Epidermal melanocyte (primary cell): Measurements from ENCODE around the gene TDRD7.

Experiments
- DNase-seq: peaks from one replicate; pipeline ENCODE4 v3.0.0; 2011; ENCODE audit warnings: low spot score; ENCODE audit not compliant: insufficient read length

TDRD7 gene

GRCh38 chr9:97387936-97388684 lies 23.8 kb upstream of the TDRD7 start:
- no peak for DNase-seq

GRCh38 chr9:97388721-97389238 lies 23.1 kb upstream of the TDRD7 start:
- no peak for DNase-seq

- no peak for DNase-seq
Observed at GRCh38 chr9:97389249-97389648, 22.6 kb upstream of the TDRD7 start.

DNA sequence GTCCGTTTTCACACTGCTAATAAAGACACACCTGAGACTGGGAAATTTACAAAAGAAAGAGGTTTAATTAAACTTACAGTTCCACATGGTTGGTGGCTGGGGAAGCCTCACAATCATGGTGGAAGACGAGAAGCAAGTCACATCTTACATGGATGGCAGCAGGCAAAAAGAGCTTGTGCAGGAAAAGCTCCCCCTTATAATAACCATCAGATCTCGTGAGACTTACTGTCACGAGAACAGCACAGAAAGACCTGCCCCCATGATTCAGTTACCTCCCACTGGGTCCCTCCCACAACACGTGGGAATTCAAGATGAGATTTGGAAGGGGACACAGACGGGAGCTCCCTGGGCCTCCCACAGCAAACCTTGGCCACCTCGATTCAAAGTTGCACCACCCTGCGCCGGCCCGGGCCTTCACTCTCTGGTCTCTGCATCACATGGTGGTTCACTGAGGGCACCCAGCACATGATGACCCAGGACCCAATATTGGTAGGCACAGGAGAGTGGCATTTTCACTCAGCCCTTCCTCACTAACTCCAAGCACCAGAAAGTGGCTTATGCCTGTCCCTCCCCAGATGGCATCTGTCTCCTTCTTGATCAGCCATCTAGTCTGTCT lies 21.0 kb upstream of the TDRD7 start:
- DNase-seq: no peak

- no peak for DNase-seq
Observed at GRCh38 chr9:97394881-97395280, 17.0 kb upstream of the TDRD7 start.

DNA sequence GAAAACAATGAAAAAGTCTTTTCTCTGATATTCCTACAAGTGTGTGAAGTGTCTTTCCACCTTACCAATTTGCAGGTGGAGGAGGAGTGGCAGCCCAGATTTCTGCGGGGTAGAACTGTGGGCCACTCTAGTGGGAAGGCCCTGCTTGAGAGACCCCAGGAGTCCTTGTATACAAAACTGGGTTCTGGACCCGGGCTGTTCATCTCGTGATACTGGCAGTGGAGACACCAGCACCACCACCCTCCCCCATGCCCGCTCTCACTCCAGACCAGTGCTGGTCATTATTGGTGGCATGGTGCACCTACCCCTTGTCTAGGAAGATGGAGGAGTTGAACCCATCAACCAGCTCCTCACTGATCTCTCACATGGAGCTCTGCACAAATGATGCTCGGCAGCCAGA lies 16.2 kb upstream of the TDRD7 start:
- DNase-seq: no peak

DNA sequence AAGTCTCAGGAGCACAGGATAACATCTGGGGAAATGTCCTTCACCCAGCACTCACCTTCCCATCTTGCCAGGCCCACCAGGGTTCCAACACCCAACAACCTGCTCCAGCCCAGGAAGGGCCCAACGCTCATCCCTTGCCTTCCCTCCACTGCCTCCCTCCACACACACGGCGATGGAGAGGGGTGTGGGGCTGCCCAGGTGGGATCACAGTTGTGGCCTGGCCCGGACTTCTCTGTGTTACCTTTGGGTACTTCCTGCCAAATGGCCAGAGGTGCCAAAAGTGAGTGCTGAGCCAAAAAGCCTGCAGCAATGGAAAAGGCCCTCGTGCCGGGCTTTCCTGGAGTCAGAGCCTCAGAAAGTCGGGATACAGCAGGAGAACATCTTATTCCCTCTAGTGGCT lies 15.6 kb upstream of the TDRD7 start:
- DNase-seq: no peak

DNA sequence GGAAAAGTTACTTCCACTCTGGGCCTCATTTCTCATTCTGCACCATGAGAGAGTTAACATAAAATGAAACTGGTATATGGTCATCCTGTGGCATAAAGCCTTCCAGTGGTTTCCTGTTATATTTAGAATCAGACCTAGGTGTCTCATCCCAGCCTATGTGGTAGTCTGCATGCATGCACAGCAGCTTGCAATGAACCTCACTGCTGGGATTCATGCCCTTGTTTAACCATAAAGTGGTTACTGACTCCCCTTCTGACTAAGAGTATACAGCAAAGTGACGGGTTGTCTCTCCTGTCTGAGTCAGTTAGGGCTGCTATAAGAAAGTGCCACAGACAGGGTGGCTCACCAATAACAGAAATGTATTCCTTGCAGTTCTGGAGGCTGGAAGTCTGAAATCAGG lies 14.7 kb upstream of the TDRD7 start:
- DNase-seq: no peak

DNA sequence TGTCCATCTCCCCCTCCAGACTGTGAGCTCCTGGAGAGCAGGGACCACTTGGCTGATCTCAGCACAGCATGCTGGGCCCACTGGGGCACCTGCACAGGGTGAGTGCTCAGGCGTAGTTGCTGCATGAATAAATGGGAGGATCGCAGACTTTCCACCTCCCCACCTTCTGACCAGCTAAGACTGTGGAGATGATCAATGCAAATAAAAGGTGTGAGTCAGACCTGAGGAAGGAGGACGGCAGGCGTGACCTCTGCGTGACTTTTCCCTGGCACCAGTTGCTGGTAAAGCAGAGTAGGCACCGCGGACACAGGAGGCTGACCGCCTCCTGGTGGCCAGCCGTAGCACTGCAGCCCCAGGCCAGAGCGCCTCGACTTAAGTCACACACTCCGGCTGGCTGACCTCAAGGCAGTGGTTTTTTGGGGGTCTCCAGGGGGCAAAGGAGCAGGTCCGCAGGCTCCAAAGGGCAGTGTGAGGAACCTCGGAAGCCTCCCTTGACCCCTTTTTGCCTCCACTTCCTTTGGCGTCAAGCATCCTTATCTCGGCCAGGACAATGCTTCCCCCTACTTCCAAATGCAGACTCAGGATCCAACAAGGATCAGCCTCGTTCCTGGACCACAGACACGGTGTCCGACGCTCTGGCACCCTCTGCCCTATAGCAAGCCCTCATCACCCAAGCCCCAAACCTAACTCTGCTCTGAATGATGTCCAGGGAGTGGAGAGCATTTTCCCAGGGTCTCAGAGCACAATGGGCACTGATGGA lies 12.7 kb upstream of the TDRD7 start:
- DNase-seq: no peak

- no peak for DNase-seq
Observed at GRCh38 chr9:97403746-97404316, 8.1 kb upstream of the TDRD7 start.

- DNase-seq: no peak
Observed at GRCh38 chr9:97405551-97405950, 6.3 kb upstream of the TDRD7 start.

- DNase-seq: no peak
Observed at GRCh38 chr9:97406620-97407177, 5.2 kb upstream of the TDRD7 start.

GRCh38 chr9:97408562-97408961 lies 3.3 kb upstream of the TDRD7 start:
- no peak for DNase-seq

GRCh38 chr9:97411440-97411788 lies 482 bp upstream of the TDRD7 start:
- no peak for DNase-seq

GRCh38 chr9:97412626-97413385 lies 910 bp downstream of the TDRD7 start:
- DNase-seq: no peak

- DNase-seq: no peak
Observed at GRCh38 chr9:97413462-97413861, 1.6 kb downstream of the TDRD7 start.

DNA sequence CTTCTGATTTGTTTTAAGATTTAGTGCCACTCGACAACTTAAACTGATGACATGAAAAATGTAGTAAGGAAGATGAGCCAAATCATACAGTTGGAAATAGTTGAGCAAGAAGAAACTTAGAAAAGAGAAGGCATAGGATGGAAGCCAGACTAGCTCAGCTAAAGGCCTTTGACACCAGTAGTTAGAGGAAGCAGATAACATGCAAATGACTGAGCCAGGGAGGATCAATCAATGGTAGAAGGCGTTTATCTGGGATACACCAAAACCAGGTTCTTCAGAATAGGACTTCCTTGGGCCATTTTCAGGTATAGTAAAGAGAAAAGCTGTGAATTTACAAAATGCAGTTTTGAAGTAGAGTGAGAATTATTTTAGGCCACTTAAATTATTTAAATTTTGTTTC lies 3.2 kb downstream of the TDRD7 start:
- no peak for DNase-seq

DNA sequence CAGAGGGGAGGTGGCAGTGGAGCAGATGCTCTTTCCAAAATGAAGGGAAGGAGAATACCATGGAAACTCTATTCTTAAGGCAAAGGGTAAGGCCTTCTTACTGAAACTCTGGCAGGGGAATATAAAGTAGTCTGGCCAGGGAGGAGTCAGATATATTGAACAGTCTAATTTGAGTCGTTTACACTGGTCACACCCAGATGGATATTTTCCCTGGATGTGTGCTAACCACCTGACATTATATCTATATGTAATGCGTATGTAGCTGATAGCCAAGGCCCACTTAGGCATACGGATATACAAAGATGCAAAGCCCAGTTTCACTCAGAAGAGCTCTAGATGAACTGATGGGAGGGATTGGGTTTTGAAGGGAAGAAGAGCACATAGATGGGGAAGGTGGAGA lies 7.0 kb downstream of the TDRD7 start:
- no peak for DNase-seq

GRCh38 chr9:97419309-97419867 lies 7.5 kb downstream of the TDRD7 start:
- no peak for DNase-seq

- no peak for DNase-seq
Observed at GRCh38 chr9:97425336-97425972, 13.6 kb downstream of the TDRD7 start.
